Measurements from ENCODE around the gene ERCC4.
A peak's percentile ranks its signal among the peaks of the same experiment; 100 is the strongest.

The ERCC4 gene

GRCh38 chr16:13909872-13910303, 10.1 kb upstream of the ERCC4 start:
- DNase-seq, result peak in 27 of 56 donors; percentile 3 to 72 (median 25)

GRCh38 chr16:13911306-13911705, 8.6 kb upstream of the ERCC4 start:
- DNase-seq, result no peak

GRCh38 chr16:13911871-13912270, 8.1 kb upstream of the ERCC4 start:
- no peak for DNase-seq

- no peak for DNase-seq
Observed at GRCh38 chr16:13912891-13913290, 7.1 kb upstream of the ERCC4 start.

GRCh38 chr16:13913374-13914292, 6.3 kb upstream of the ERCC4 start:
- no peak for DNase-seq

- DNase-seq, result no peak
Observed at GRCh38 chr16:13915033-13915635, 4.8 kb upstream of the ERCC4 start.

- no peak for DNase-seq
Observed at GRCh38 chr16:13919330-13919682, 648 bp upstream of the ERCC4 start.

- DNase-seq, result peak in 1 of 56 donors; percentile 46
Observed at GRCh38 chr16:13920510-13920818, 510 bp downstream of the ERCC4 start.

- no peak for DNase-seq
Observed at GRCh38 chr16:13921328-13921727, 1.4 kb downstream of the ERCC4 start.

- DNase-seq, result no peak
Observed at GRCh38 chr16:13923703-13924298, 3.8 kb downstream of the ERCC4 start.

GRCh38 chr16:13926464-13926863, 6.5 kb downstream of the ERCC4 start:
- no peak for DNase-seq

- no peak for DNase-seq
Observed at GRCh38 chr16:13926891-13927290, 6.9 kb downstream of the ERCC4 start.

- no peak for DNase-seq
Observed at GRCh38 chr16:13928646-13929045, 8.7 kb downstream of the ERCC4 start.

- DNase-seq, result no peak
Observed at GRCh38 chr16:13931845-13932244, 11.9 kb downstream of the ERCC4 start.

GRCh38 chr16:13935408-13935807, 15.5 kb downstream of the ERCC4 start:
- DNase-seq, result no peak

- DNase-seq, result no peak
Observed at GRCh38 chr16:13936155-13936554, 16.2 kb downstream of the ERCC4 start.

GRCh38 chr16:13936596-13937081, 16.7 kb downstream of the ERCC4 start:
- DNase-seq, result peak in 3 of 56 donors; percentile 7 to 11 (median 10)

GRCh38 chr16:13937411-13937810, 17.5 kb downstream of the ERCC4 start:
- DNase-seq, result no peak

GRCh38 chr16:13938480-13938879, 18.5 kb downstream of the ERCC4 start:
- DNase-seq, result no peak

- no peak for DNase-seq
Observed at GRCh38 chr16:13939821-13940220, 19.9 kb downstream of the ERCC4 start.

- DNase-seq, result no peak
Observed at GRCh38 chr16:13940397-13940933, 20.5 kb downstream of the ERCC4 start.

GRCh38 chr16:13944816-13945215, 24.9 kb downstream of the ERCC4 start:
- no peak for DNase-seq

Data from nucleus accumbens (tissue), 56 donors.